Thyroid gland (tissue), 4 donors: ENCODE measurements around the gene DHRS4L2. TPM values are rescaled to one million over a fixed set of nuclear protein-coding genes. Genes with fewer than 3 reads are reported as not detected.

ENCODE experiments used
- DNase-seq, 2 donors: peaks; one replicate each; pipeline ENCODE4 v3.0.0-alpha.2; 2019
- H3K27ac ChIP-seq, 3 donors: fragments of 200-600 bp; sonication (generic); 1 replicate in 2 of 3; 2 replicates in 1 of 3; pipeline ENCODE4 v1.5.1; 2016 to 2019; ENCODE audit warnings: mild to moderate bottlenecking in 1 of 3, moderate library complexity in 1 of 3
- H3K27me3 ChIP-seq: fragments of 200-600 bp; sonication (generic); one replicate; pipeline ENCODE4 v1.5.1; 2019
- H3K36me3 ChIP-seq, 2 donors: fragments of 200-600 bp; sonication (generic); one replicate each; pipeline ENCODE4 v1.5.1; 2016 to 2019
- H3K4me1 ChIP-seq, 2 donors: fragments of 200-600 bp; sonication (generic); one replicate each; pipeline ENCODE4 v1.5.1; 2017 to 2019
- H3K4me3 ChIP-seq, 3 donors: fragments of 200-600 bp; sonication (generic); replicated peaks in 1 of 3; 1 replicate in 2 of 3; 2 replicates in 1 of 3; pipeline ENCODE4 v1.5.1; 2016; ENCODE audit warnings: mild to moderate bottlenecking in 1 of 3
- H3K9me3 ChIP-seq: fragments of 200-600 bp; sonication (generic); one replicate; pipeline ENCODE4 v1.5.1; 2017
- POLR2A ChIP-seq, 2 donors: fragments of 450-650 bp; IDR thresholded peaks; one replicate each; pipeline ENCODE4 v1.6.1; 2017; ENCODE audit warnings: antibody characterized with exemption in 2 of 2, mild to moderate bottlenecking in 2 of 2, moderate library complexity in 1 of 2
- WGBS, 2 donors: methylation state at CpG; one replicate each; pipeline ENCODE4 v1.1.5; 2017; 5-methylcytosine and 5-hydroxymethylcytosine counted together
- intact Hi-C: fragments of 100-400 bp; cut with DNase I; formaldehyde crosslinking; loops from one replicate; pipeline ENCODE4 v1.15.1; 2023
- total RNA-seq, 4 donors: library from RNA; depleted of rRNA; stranded (reverse); fragments of >200 nt; gene quantifications; one replicate each; pipeline ENCODE4 v1.2.3, GENCODE V29; 2016
- TF ChIP-seq, protein P1 (sequence below), 6 experiments: fragments of 200-600 bp in 3 of 6; fragments of 450-650 bp in 3 of 6; sonication (generic) in 3 of 6; IDR thresholded peaks; one replicate each; pipeline ENCODE4 v1.5.1; 2016 to 2019; ENCODE audit warnings: antibody characterized with exemption in 6 of 6, mild to moderate bottlenecking in 2 of 6, inconsistent platforms in 1 of 6, moderate library complexity in 1 of 6

DHRS4L2 gene
- total RNA-seq, 4 donors from 2014 or later: 4.7 to 27.1 (median 12.6) TPM

GRCh38 chr14:24054324-24054641, 65.6 kb downstream of the DHRS4L2 start:
- Histone ChIP-seq H3K4me3 (no peak overlapping the region), H3K36me3 (no peaks in the 10 kb centered on the region), H3K27ac (no peak overlapping the region), H3K27me3 (no peaks in the 10 kb centered on the region), H3K9me3 (no peaks in the 10 kb centered on the region), H3K4me1 (peaks cover 8 to 14% of the 10 kb centered on the region in 2 donors)
- intact Hi-C loops: no loop called here
- DNase-seq: no peak
- no peak for TF ChIP-seq POLR2A (IDR thresholded peaks at IDR 0.05)
- TF ChIP-seq, protein P1, sequence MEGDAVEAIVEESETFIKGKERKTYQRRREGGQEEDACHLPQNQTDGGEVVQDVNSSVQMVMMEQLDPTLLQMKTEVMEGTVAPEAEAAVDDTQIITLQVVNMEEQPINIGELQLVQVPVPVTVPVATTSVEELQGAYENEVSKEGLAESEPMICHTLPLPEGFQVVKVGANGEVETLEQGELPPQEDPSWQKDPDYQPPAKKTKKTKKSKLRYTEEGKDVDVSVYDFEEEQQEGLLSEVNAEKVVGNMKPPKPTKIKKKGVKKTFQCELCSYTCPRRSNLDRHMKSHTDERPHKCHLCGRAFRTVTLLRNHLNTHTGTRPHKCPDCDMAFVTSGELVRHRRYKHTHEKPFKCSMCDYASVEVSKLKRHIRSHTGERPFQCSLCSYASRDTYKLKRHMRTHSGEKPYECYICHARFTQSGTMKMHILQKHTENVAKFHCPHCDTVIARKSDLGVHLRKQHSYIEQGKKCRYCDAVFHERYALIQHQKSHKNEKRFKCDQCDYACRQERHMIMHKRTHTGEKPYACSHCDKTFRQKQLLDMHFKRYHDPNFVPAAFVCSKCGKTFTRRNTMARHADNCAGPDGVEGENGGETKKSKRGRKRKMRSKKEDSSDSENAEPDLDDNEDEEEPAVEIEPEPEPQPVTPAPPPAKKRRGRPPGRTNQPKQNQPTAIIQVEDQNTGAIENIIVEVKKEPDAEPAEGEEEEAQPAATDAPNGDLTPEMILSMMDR (IDR thresholded peaks at IDR 0.05): no peak
- WGBS, 2 donors: 87 to 93% methylated on average over 6 of the region's 6 CpGs

- intact Hi-C loops: loop anchor here (5.0 kb wide), 1 partner anchor 53 kb away; no protein-coding TSS in a partner anchor
- H3K27ac ChIP-seq: no peak overlapping the region
- no peaks in the 10 kb centered on the region for H3K9me3 ChIP-seq
- no peak for DNase-seq
- H3K36me3 ChIP-seq: no peaks in the 10 kb centered on the region
- H3K27me3 ChIP-seq: no peaks in the 10 kb centered on the region
- 92 to 95% methylated on average over 9 of the region's 9 CpGs for WGBS, 2 donors
- TF ChIP-seq, protein P1 (IDR thresholded peaks at IDR 0.05): no peak
- TF ChIP-seq POLR2A (IDR thresholded peaks at IDR 0.05): no peak
- peaks cover 8 to 14% of the 10 kb centered on the region in 2 donors for H3K4me1 ChIP-seq
- no peak overlapping the region for H3K4me3 ChIP-seq
Measured at GRCh38 chr14:24054646-24055045, 65.9 kb downstream of the DHRS4L2 start.

Other genes with a start within 250 kb of the DHRS4L2 start
- gene DHRS4, start 35.2 kb upstream of the DHRS4L2 start, total RNA-seq: 10 to 100 TPM; 19.2 to 55.7 (median 37.7) TPM
- gene CARMIL3, start 63.1 kb downstream of the DHRS4L2 start, total RNA-seq: 1 to 10 TPM in 2 of 4 donors, under 1 TPM in 2; 0.63 to 1.3 (median 0.99) TPM
- under 1 TPM in 1 of 4 donors, not detected in 3; 0.29 TPM for gene CPNE6, start 82.6 kb downstream of the DHRS4L2 start, total RNA-seq
- 10 to 100 TPM; 29.8 to 47.4 (median 39.3) TPM for gene PCK2, start 105.4 kb downstream of the DHRS4L2 start, total RNA-seq
- gene DCAF11, start 125.8 kb downstream of the DHRS4L2 start, total RNA-seq: 100 to 1,000 TPM in 3 of 4 donors, 10 to 100 TPM in 1; 90.6 to 155 (median 132) TPM
- gene NRL, start 126.0 kb downstream of the DHRS4L2 start, total RNA-seq: 10 to 100 TPM in 2 of 4 donors, 1 to 10 TPM in 2; 2.1 to 11.7 (median 8.4) TPM
- 1 to 10 TPM in 2 of 4 donors, under 1 TPM in 1, not detected in 1; 0.63 to 3.5 (median 2.7) TPM for gene FITM1, start 141.7 kb downstream of the DHRS4L2 start, total RNA-seq
- gene PSME1, start 147.3 kb downstream of the DHRS4L2 start, total RNA-seq: 100 to 1,000 TPM; 117 to 193 (median 186) TPM
- 10 to 100 TPM in 3 of 4 donors, 1 to 10 TPM in 1; 8.3 to 25.5 (median 16.9) TPM for gene EMC9, start 152.7 kb downstream of the DHRS4L2 start, total RNA-seq
- 10 to 100 TPM; 31.3 to 66.6 (median 47.5) TPM for gene PSME2, start 157.7 kb downstream of the DHRS4L2 start, total RNA-seq
- gene RNF31, start 158.6 kb downstream of the DHRS4L2 start, total RNA-seq: 100 to 1,000 TPM in 1 of 4 donors, 10 to 100 TPM in 3; 30.6 to 106 (median 67.6) TPM
- gene IRF9, start 172.3 kb downstream of the DHRS4L2 start, total RNA-seq: 10 to 100 TPM; 55.1 to 92.3 (median 70.0) TPM
- gene REC8, start 183.2 kb downstream of the DHRS4L2 start, total RNA-seq: 1 to 10 TPM; 4.1 to 7.1 (median 5.4) TPM
- 10 to 100 TPM; 28.1 to 49.0 (median 31.3) TPM for gene IPO4, start 199.9 kb downstream of the DHRS4L2 start, total RNA-seq
- gene TM9SF1, start 206.5 kb downstream of the DHRS4L2 start, total RNA-seq: 100 to 1,000 TPM in 3 of 4 donors, 10 to 100 TPM in 1; 92.0 to 114 (median 107) TPM
- gene TSSK4, start 216.8 kb downstream of the DHRS4L2 start, total RNA-seq: not detected
- 10 to 100 TPM; 26.5 to 60.2 (median 46.2) TPM for gene CHMP4A, start 224.6 kb downstream of the DHRS4L2 start, total RNA-seq
- gene MDP1, start 227.1 kb downstream of the DHRS4L2 start, total RNA-seq: 10 to 100 TPM; 13.1 to 55.9 (median 25.4) TPM
- 100 to 1,000 TPM; 149 to 317 (median 172) TPM for gene NEDD8, start 243.4 kb downstream of the DHRS4L2 start, total RNA-seq
- gene GMPR2, start 244.0 kb downstream of the DHRS4L2 start, total RNA-seq: 100 to 1,000 TPM in 2 of 4 donors, 10 to 100 TPM in 2; 68.8 to 237 (median 110) TPM